MV-4-11 (cell line): ENCODE data around the gene SLC39A2.
A peak's percentile ranks its signal among the peaks of the same experiment; 100 is the strongest.

Experiments
- DNase-seq: peaks from one replicate; lab custom pipeline; 2025; lab: John Stamatoyannopoulos, UW

Gene SLC39A2

GRCh38 chr14:20998674-20999366 is at the start of gene SLC39A2:
Gene SLC39A2, plus strand, starts transcription at chr14:20999293. Its CDS starts 154 bp downstream, at chr14:20999447.
- peak; percentile 30 for DNase-seq

DNA sequence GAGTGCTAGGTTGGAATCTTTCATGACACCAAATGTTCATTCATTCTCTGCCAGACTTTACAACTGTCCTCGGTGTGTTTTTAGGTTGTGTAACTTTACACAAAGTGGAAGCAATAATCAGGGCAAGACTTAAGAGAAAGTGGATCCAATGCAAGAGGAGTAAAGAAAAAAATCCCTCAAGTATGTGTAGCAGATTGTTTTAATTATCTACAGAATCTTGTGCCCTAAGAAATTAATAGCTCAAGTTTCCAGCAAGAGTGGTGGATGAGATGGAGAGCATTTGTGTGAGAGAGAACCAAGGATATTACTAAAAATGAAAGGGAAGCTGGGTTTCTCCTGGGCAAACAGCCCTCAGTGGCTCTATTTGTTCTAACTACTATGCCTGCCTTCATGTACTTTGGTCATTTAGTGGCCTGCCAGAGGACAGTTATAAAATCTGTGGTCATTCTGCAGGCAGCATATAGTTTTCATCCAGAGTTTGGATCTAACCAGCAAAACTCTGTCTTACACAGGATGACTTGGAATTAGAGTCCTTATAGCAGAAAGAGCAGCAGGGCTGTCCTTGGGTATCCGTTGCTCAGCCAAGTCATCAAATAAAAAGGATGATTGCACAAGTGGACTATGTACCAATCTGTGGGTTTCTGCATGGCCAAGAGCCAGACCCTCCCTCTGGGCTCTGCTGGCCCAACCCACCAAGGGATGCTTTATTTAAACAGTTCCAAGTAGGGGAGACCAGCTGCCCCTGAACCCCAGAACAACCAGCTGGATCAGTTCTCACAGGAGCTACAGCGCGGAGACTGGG is 44.2 kb upstream of the SLC39A2 start, which contains the start of gene RNASE2:
Gene RNASE2 (plus strand): TSS at position 752 of the 802 bp plus-strand sequence. CDS start 285 bp downstream, outside the sequence.
- DNase-seq = peak; percentile 96

- DNase-seq = peak; percentile 96
Observed at GRCh38 chr14:20955538-20955873, 43.6 kb upstream of the SLC39A2 start.

GRCh38 chr14:20956376-20956976 is 42.6 kb upstream of the SLC39A2 start:
- DNase-seq = no peak

DNA sequence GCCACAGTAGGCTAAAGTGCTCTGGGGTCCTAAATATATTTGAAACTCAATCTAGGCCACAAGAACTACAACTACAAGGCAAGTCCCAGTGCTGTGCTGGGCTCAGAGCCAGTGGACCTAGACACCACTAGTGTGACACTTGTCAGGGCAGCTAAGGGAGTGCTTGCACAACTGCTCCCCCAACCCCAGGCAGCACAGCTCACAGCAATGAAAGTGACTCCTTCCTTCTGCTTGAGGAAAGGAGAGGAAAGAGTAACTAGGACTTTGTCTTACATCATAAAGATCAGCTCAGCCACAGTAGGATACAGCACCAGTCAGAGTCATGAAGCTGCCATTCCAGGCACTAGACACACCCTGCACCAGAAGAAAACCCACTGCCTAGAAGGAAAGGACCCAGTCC is 40.1 kb upstream of the SLC39A2 start:
- DNase-seq = peak; percentile 93

GRCh38 chr14:20969336-20969735 is 29.8 kb upstream of the SLC39A2 start:
- DNase-seq = no peak

DNA sequence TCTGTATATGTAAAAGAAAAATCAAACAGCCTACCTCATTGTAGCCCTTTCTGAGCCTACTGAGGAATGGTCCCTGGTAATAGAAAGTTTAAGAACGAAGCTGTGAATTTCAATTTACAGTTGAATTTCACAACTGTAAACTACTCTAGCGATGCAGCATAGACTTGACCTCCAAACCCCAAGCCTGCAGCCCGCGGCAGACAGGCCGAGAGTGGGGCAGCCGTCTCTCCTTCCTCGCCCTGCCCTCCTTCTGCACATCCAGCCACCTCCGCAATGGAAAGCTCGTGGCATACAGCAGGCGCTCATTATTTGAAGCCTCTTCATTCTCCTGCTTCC is 28.5 kb upstream of the SLC39A2 start:
- DNase-seq = no peak

DNA sequence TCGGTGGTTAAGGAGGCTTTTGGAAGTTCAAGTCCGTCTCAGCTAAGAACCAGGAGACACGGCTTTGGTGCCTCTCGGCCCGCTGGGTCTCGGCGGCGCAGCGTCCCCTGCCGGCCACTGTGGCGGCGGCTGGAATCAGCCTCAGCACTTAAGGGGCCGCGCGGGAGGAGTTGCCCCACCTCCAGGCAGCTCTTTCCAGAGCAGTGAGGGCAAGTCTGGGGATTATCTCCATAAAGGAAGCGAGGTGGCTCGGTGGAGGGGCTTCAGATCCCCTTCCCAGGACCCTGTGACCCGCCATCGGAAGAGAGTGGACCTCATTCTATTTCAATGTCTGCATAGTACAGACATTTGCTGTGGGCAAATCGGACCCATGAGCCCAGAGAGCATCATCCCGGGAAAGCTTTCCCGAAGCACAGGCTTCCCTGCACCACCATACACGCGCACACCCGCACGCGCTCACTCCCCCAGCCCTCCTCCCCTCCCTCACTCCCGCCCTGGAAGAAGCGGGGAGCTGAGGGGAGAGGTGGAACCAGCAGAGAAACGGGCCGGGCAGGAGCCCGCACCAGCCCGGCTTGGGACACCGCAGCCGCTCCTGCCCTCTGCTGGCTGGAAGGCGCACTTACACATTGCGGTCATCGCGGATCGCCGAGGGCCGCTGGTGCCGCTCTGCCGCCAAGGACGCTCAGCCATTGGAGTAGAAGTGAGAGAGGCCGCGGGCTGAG is 27.9 kb upstream of the SLC39A2 start:
- DNase-seq = peak; percentile 80

- no peak for DNase-seq
Observed at GRCh38 chr14:20971705-20972021, 27.4 kb upstream of the SLC39A2 start.

DNA sequence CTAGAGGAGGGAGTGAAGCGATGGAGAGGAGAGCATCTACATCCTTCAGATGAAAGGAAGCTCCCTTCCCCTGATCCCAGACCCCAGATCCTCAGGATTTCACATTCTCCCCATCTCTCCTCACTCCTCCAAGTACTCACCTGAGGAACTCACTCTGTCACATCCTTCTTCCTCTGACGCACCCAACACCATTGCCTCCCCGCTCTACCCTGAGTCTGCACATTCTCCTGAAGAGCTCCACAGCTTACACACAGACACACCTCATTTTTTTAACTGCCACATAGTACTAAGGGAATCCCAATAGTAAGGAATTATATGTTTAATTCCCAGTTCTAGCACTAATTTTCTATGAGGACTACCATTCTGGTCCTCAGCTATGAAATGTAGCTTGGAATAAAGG is 25.6 kb upstream of the SLC39A2 start:
- no peak for DNase-seq

DNA sequence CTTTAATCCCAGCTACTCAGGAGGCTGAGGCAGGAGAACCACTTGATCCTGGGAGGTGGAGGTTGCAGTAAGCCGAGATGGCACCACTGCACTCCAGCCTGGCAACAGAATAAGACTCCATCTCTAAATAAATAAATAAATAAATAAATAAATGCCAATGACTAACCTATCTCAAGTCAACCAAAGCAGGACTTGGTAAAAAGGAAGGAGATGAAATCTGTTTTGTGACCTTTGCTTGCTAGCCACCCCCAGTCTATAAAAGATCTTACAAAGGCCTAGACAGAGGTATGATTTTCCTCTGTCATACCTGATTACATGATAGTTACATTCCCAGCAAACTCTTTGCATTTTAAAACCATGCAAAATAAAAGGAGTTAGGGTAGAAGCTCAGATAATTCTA is 22.8 kb upstream of the SLC39A2 start:
- DNase-seq = no peak

DNA sequence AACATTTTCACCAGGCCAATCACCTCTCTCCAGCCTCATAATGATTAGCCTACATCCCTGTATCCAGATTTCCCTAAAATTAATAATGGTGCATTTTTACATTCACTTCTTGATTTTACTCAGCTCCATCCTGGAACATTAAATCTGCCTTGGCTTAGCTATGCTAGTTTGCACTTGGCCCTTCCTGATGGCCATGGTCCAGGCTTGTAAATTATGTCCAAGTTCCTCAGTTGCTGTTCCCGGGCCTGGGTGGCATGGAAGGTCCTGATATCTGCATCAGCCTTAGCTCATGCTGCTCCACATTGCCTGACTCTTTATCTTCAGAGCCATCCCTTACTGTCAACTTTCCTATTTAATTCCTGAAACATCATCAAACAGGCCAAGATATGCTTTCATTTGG is 20.4 kb upstream of the SLC39A2 start:
- DNase-seq = no peak

GRCh38 chr14:20980906-20981305 is 18.2 kb upstream of the SLC39A2 start:
- DNase-seq = no peak

DNA sequence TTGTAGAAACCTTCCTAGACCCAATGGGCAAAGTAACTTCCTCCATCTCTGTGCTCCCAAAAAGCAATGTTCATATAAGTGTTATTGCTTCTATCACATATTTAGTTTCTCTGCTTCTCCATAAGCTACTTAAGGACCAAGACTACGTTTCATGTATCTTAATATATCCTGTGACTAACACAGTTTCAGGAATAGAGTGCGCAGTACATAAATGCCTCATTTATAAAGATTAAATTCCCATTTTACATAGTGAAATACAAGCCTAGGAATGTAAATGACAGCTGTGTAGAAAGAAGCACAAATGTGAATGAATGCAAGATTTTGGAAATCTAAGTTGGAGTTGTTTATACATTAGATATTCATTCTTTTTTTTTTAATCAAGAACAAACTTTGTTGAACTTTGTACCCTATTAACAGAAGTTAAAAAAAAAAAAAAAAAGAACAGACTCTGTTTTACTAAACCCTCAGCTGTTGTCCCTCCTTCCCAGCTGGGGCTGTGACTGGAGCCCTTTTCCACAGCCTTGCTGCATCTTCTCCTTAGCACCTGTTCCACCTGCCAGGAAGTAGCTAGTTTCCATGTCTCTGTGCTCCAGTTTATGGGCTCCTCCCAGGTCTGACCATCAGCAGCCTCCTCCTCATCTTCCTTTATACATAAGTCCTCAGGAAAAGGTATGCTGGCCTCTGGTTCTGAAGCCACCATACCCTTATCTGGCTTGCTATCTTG is 16.3 kb upstream of the SLC39A2 start:
- DNase-seq = no peak

DNA sequence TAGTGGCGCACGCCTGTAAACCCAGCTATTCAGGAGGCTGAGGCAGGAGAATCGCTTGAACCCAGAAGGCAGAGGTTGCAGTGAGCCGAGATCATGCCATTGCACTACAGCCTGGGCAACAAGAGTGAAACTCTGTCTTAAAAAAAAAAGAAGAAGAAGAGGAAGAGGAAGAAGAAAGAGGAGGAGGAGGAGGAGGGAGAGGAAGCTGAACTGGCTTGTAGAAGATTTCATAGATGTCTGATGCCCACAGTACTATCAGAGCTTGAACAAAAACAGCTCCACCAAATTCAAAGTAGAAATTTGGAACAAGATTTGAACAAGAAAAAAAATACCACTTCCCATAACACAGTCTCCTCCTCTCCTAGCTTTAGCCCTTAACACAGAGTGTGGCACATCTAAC is 13.4 kb upstream of the SLC39A2 start:
- DNase-seq = peak; percentile 83

- peak; percentile 69 for DNase-seq
Observed at GRCh38 chr14:20986811-20987210, 12.3 kb upstream of the SLC39A2 start.

GRCh38 chr14:20988717-20989470 is 10.2 kb upstream of the SLC39A2 start:
- no peak for DNase-seq

DNA sequence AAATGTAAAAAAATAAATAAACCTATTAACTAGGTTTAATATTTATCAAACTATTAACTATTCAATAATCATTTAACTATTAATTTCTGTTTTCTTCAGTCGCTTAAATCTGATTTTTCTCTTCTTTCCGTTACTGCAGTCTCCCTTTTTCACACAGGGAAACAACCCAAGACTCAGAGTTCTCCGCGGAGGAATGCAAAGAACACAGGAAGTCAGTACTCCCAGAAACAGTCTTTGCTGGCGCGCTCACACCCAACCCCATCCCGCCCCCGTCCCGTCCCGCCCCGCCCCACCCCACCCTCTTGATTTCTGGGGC is 9.7 kb upstream of the SLC39A2 start:
- DNase-seq = no peak

- peak; percentile 98 for DNase-seq
Observed at GRCh38 chr14:20989787-20990600, 9.1 kb upstream of the SLC39A2 start, which contains the start of gene METTL17. Gene METTL17, plus strand, starts transcription at chr14:20989980. Its CDS starts 23 bp downstream, at chr14:20990003.

GRCh38 chr14:20996521-20996920 is 2.6 kb upstream of the SLC39A2 start:
- no peak for DNase-seq
